ENCODE results near the gene SNPH.

SNPH gene

DNA sequence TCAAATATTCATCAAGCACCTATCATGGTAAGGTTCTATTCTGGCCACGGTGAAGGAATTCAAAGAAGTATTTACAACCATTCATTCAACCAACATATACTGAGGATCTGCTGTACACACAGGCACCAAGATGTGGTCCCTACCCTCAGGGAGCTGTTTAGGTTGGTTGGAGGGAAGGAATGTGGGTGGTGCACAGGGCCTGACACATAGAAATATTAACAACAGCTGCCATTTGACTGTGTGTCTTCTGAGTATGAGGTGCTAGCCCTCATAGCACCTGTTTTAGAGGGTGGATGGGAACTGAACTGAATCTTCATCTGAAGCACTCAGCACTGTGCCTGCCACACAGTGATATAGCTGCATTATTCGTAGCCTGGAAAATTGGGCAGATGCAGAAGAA lies 7.3 kb downstream of the SNPH start:
- intact Hi-C loops (cut with micrococcal nuclease): no loop called here
- Mint-ChIP-seq H3K4me1 (ENCODE audit: low read depth) (no peaks in the 10 kb centered on the region), H3K27ac (no peak overlapping the region)

DNA sequence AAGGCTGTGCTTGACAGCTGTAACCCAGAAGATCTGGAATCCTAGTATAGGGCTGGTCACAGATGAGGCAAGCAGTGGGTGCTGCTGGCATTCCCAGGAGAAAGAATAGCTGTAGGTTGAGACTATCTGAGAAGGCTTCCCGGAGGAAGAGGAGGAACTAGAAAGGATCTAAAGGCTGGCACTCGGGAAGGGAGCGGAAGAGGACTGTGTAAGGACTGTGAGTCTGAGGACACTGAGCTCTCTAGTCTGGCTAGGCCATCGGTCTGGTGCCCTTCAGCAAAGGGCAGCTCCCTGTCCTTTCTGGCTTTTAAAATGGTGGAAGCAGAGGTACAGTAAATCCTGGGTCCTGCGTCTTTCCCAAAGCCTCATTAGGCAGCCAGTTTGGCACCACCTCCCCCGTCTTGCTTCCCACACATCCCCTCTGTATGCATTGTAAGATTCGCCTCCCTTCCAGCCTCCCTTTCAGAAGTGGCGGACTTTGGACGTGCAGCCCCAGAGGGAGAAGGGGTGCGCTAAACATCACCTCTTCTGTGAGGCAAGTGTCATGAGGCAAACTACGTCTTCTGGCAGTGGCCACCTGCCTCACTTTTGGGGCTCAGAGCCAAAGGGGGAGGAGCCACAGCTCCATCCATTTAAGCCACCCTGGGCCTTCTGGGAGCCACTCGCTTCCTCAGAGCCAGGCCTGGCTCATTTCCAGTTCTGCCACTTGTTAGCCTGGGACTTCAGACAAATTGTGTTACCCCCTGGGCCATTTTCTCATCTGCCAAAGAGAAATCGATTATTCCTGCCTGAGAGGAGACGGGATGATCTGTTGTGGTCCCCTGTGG lies 8.6 kb downstream of the SNPH start:
- intact Hi-C loops (cut with micrococcal nuclease): no loop called here
- Mint-ChIP-seq H3K36me3 (ENCODE audit: low read depth) (no peaks in the 10 kb centered on the region), H3K4me3 (no peak overlapping the region), H3K27me3 (no peaks in the 10 kb centered on the region), H3K27ac (no peak overlapping the region), H3K4me1 (ENCODE audit: low read depth) (no peaks in the 10 kb centered on the region), H3K9me3 (no peaks in the 10 kb centered on the region)

More for the DNA sequence above, 7.3 kb downstream of the SNPH start:
- Mint-ChIP-seq H3K4me3 (no peak overlapping the region), H3K9me3 (no peaks in the 10 kb centered on the region), H3K36me3 (ENCODE audit: low read depth) (no peaks in the 10 kb centered on the region), H3K27me3 (peaks cover 5% of the 10 kb centered on the region)

DNA sequence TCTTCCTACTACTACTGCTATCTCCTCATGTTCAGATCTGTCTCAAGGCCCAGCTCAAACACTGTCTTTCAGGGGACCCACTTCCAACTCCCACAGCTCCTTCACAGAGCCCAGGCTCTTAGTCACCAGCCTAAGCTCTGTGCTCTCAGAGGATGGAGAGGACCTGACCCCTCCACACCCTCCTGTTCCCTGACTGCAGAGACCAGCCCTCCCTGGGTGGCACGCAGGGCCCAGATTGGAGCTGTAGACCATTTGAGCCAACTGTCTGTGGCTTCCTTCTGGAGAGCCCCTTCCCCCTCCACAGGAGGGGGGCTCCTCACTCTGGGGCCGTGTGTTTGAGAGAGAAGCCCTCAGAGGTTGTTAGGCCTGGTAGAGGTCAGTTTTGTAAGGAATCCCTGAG lies 9.8 kb downstream of the SNPH start:
- H3K36me3 Mint-ChIP-seq (ENCODE audit: low read depth): no peaks in the 10 kb centered on the region
- H3K27ac Mint-ChIP-seq: no peak overlapping the region
- intact Hi-C loops (cut with micrococcal nuclease): no loop called here
- no peaks in the 10 kb centered on the region for H3K4me1 Mint-ChIP-seq (ENCODE audit: low read depth)
- no peaks in the 10 kb centered on the region for H3K9me3 Mint-ChIP-seq
- H3K4me3 Mint-ChIP-seq: no peak overlapping the region
- no peaks in the 10 kb centered on the region for H3K27me3 Mint-ChIP-seq

DNA sequence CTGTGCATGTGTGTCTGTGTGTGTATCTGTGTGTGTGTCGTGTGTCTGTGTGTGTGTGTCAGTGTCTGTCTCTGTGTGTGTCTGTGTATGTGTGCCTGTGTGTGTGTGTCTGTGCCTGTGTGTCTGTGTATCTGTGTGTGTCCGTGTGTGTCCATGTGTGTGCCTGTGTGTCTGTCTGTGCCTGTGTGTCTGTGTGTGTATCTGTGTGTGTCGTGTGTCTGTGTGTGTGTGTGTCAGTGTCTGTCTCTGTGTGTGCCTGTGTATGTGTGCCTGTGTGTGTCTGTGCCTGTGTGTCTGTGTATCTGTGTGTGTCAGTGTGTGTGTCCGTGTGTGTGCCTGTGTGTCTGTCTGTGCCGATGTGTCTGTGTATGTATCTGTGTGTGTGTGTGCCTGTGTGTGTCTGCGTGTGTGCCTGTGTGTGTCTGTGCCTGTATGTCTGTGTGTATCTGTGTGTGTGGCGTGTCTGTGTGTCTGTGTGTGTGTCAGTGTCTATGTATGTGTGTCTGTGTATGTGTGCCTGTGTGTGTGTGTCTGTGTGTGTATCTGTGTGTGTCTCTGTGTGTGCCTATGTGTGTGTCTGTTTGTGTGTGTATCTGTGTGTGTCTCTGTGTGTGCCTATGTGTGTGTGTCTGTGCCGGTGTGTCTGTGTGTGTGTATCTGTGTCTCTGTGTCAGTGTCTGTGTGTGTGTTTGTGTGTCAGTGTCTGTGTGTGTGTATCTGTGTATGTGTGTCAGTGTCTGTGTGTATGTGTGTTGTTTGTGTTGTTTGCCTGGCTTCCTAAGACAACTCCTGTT lies 11.6 kb downstream of the SNPH start:
- H3K4me1 Mint-ChIP-seq (ENCODE audit: low read depth): no peaks in the 10 kb centered on the region
- intact Hi-C loops (cut with micrococcal nuclease): no loop called here
- no peak overlapping the region for H3K27ac Mint-ChIP-seq
- H3K36me3 Mint-ChIP-seq (ENCODE audit: low read depth): no peaks in the 10 kb centered on the region
- H3K4me3 Mint-ChIP-seq: no peak overlapping the region
- no peaks in the 10 kb centered on the region for H3K27me3 Mint-ChIP-seq
- no peaks in the 10 kb centered on the region for H3K9me3 Mint-ChIP-seq

DNA sequence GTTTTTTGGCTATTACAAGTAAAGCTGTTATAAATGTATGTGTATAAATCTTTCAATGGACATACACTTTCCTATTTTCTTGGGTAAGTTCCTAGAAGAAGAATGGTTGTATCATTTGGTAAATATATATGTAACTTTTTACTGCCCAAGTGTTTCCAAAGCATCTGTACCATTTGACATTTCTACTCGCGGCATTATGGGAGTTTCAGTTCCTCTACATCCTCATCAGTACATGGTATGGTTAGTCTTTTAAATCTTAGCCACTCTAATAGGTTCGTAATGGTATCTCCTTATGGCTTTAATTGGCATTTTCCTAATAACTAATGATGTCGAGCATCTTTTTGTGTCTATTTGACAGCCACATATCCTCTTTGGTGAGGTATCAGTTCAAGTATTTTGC lies 12.9 kb downstream of the SNPH start:
- H3K36me3 Mint-ChIP-seq (ENCODE audit: low read depth): no peaks in the 10 kb centered on the region
- H3K9me3 Mint-ChIP-seq: no peaks in the 10 kb centered on the region
- no peak overlapping the region for H3K4me3 Mint-ChIP-seq
- intact Hi-C loops (cut with micrococcal nuclease): no loop called here
- peaks cover 3% of the 10 kb centered on the region for H3K27me3 Mint-ChIP-seq
- H3K4me1 Mint-ChIP-seq (ENCODE audit: low read depth): no peaks in the 10 kb centered on the region
- no peak overlapping the region for H3K27ac Mint-ChIP-seq

DNA sequence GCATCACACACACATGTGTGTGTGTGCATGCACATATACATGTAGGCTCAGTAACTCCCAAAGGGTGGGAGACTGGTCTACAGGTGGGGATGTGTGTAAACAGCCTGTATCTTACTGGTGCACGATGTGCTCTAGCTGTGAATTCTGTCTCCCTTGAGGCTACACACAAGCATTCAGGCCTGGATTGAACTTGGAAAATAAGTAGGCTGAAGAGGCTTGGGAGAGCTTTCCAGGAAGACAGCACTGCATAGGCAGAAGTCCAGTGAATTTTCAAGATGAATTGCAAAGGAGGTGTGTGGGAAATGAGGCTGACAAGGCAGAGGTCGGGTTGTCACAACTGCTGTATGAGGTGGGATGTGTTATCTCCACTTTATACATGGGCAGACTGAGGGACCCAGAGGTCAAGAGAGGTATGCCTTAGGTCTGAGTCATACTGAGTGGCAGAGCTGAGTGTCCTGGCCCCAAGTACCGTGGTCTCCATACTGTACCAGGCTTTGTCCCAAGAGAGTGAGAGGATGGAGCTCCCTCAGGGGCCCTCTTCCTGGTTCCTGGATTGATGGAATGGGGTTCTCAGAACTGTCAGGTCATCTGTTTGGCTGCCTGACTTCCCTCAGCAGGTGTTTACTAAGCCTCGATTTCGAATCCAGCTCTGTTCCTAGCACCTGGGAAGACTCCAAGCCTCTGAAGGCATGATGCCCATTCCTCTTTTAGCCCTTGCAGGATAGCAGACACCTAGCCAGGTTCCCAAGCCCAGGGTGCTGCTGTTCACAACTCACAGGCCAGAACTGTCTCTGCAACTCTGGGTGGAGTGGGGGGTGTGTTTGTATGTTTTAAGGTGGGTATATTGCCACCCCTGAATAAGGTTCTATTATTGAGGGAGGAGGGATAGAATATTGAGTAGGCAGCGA lies 14.4 kb downstream of the SNPH start:
- Mint-ChIP-seq H3K27me3 (peaks cover 6% of the 10 kb centered on the region), H3K9me3 (no peaks in the 10 kb centered on the region), H3K4me1 (ENCODE audit: low read depth) (no peaks in the 10 kb centered on the region), H3K27ac (no peak overlapping the region), H3K36me3 (ENCODE audit: low read depth) (no peaks in the 10 kb centered on the region), H3K4me3 (no peak overlapping the region)
- intact Hi-C loops (cut with micrococcal nuclease): no loop called here

DNA sequence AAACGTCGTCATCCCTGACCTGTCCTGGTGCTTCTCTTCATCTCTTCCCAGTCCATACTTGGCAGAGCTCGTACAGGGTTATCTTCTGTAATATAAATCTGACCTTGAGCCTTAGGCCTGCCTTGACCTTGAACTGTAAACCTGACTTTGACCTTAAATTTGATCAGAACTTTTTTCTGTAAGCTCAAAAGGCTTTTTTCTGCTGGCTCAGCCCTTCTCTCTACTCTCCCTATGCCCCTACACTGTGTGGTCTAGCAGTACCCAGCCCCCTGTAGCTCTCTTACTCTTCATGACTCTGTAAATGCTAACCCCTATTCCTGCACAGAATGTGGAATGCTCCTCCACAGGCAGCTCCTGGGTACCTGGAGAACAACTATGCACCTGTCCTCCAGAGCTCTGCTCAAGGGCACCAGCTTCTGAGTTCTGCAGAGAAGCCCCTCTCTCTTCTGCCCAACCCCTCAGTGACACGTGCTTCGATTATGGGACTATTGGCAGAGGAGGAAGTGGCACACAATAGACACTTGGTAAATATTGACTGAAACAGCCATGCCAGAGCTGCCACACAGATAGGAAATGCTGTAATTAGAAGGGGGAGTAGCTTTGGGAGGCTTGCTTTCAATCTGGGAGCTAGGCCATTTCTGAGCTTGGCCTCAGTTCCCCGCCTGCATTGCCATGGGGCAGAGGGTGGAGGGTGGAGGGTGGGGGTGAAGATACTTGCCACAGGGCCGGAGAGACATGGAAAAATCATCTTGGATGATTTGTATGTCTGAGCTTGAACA lies 15.4 kb downstream of the SNPH start:
- peaks cover 8% of the 10 kb centered on the region for H3K27me3 Mint-ChIP-seq
- no peaks in the 10 kb centered on the region for H3K4me1 Mint-ChIP-seq (ENCODE audit: low read depth)
- no peak overlapping the region for H3K27ac Mint-ChIP-seq
- H3K4me3 Mint-ChIP-seq: no peak overlapping the region
- no peaks in the 10 kb centered on the region for H3K36me3 Mint-ChIP-seq (ENCODE audit: low read depth)
- intact Hi-C loops (cut with micrococcal nuclease): no loop called here
- no peaks in the 10 kb centered on the region for H3K9me3 Mint-ChIP-seq

DNA sequence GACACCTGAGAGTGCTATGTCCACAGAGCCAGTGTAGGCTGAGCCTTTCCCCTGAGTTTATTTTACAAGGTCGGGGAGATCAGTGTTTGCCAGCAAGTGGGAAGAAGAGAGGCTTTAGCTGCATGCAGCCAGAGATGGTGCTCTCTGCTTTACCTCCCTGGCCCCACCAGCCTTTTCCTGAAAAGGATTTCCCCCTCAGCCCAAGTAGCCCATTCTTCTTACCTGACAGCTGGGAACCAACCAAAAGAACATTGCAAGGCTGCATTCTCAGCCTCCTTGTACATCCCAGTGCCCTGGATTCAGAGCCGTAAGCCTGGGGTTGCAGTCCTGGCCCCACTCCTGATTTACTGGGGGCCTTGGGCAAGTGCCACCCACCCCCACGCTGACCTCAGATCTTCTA lies 16.9 kb downstream of the SNPH start:
- Mint-ChIP-seq H3K4me1 (ENCODE audit: low read depth) (no peaks in the 10 kb centered on the region), H3K27ac (no peak overlapping the region), H3K4me3 (no peak overlapping the region), H3K36me3 (ENCODE audit: low read depth) (no peaks in the 10 kb centered on the region), H3K9me3 (no peaks in the 10 kb centered on the region), H3K27me3 (peaks cover 10% of the 10 kb centered on the region)
- intact Hi-C loops (cut with micrococcal nuclease): no loop called here

DNA sequence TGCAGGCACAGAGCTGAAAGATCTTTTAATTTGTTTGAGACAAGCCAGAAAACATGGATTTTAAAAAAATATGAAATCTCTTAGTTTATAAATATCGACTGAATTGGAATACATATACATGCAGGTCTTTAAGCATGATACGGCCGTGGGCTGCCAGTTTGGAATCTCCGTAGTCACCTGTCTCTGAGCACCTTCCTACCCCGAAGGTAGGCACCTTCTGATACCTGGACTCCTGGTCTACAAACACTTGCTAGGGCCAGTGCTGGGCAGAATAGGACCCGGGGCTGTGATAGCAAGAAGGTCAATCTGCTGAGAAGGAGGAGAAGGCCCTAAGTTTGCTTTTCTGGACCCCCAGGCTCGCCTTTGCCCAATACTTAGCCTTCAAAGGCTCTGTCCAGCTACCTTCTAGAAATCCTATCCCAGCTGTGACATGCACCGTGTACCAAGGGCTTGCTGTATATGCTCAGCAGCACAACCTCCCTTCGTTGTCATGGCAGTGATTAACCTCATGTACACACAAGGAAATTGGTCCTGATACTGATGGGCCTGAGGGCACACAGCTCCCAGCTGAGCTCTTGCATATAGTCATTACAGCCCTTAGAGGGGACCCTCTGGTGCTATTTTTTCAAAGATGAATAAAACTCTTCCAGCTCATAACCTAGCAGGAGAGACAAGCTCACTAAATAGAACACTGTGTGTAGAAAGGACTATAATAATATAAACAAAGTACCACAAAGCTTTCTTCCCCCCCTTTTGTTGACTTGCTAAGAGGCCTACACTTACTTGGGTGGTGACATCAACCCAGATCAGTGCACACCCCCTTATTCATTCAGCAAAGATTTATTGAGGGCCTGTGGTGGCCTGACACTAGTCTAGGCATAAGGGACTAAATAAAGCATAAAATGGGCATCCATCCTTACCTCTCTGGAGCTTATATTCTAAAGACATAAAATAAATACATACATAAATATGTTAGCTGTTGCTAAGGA lies 17.7 kb downstream of the SNPH start:
- no peak overlapping the region for H3K27ac Mint-ChIP-seq
- H3K4me3 Mint-ChIP-seq: no peak overlapping the region
- intact Hi-C loops (cut with micrococcal nuclease): no loop called here
- H3K36me3 Mint-ChIP-seq (ENCODE audit: low read depth): no peaks in the 10 kb centered on the region
- no peaks in the 10 kb centered on the region for H3K9me3 Mint-ChIP-seq
- no peaks in the 10 kb centered on the region for H3K4me1 Mint-ChIP-seq (ENCODE audit: low read depth)
- peaks cover 10% of the 10 kb centered on the region for H3K27me3 Mint-ChIP-seq

DNA sequence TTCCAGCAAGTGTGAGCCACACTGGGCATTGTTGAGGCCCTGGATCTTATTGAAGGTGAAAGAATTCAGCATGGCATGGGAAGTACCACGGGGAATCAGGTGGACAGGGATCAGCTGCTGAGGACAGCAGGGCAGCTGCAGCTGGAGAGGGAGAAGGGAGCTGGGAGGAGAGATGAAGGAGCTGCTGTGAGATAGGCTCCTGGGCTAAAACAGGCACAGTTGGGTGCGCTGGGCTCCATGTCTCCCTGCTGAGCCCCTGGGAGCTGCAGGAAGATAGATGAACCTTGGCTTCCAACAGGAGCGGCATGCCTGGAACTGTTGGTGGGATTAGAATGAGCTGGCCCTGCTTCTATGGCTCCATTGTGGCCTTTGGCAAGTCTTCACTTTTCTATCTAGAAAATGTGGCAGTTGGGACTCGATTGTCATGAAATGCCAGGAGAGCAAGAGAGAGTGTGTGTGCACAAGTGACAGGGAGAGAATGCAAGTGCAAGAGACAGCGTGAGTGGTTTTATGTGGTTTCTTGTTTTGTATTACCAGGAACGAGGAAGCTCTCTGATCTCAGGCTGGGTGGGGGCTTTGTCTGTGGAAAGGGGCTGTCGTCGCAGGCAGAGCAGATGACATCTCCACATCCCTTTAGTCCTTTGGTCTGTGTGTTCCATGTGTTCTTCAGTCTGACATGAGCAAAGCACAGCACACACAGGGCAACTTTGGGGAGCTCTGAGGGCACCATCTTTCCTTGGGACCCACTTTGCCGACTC lies 20.4 kb downstream of the SNPH start:
- intact Hi-C loops (cut with micrococcal nuclease): no loop called here
- Mint-ChIP-seq H3K9me3 (no peaks in the 10 kb centered on the region), H3K36me3 (ENCODE audit: low read depth) (no peaks in the 10 kb centered on the region), H3K27me3 (peaks cover 11% of the 10 kb centered on the region), H3K4me1 (ENCODE audit: low read depth) (no peaks in the 10 kb centered on the region), H3K4me3 (no peak overlapping the region), H3K27ac (no peak overlapping the region)

DNA sequence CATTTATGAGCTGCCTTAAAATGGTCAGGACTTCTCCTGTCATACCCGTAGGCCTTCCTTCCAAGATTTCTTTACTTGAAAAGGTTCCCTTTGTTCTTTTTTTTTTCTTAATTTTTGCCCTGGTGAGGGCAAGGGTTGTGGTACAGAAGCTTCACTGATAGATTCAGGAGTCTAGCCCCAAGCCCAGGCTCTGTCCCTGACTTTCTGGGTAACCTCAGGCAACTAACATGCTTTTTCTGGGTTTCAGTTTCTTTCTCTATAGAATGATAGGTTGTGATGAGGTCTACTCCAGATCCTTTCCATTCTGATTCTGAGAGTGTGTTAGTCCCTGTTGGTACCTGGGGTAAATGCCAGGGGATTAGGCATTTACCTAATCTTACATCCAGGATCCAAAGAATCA lies 21.2 kb downstream of the SNPH start:
- no peak overlapping the region for H3K27ac Mint-ChIP-seq
- H3K9me3 Mint-ChIP-seq: no peaks in the 10 kb centered on the region
- intact Hi-C loops (cut with micrococcal nuclease): no loop called here
- H3K27me3 Mint-ChIP-seq: peaks cover 11% of the 10 kb centered on the region
- no peak overlapping the region for H3K4me3 Mint-ChIP-seq
- H3K36me3 Mint-ChIP-seq (ENCODE audit: low read depth): no peaks in the 10 kb centered on the region
- H3K4me1 Mint-ChIP-seq (ENCODE audit: low read depth): no peaks in the 10 kb centered on the region
